ENCODE results near the gene ADAMTS17.

GRCh38 chr15:99993681-99994131 lies 348.1 kb downstream of the ADAMTS17 start:
- TF ChIP-seq CTCF (IDR thresholded peaks at IDR 0.05) (no peak), POLR2A (IDR thresholded peaks at IDR 0.05) (no peak)
